Measurements from ENCODE around the gene PMEL. TPM values are rescaled to one million over a fixed set of nuclear protein-coding genes. Genes with fewer than 3 reads are reported as not detected.
A peak's percentile ranks its signal among the peaks of the same experiment; 100 is the strongest.

PMEL gene
- 1 to 10 TPM; 1.2 to 2.4 (median 2.1) TPM for total RNA-seq
- 1 to 10 TPM; 2.6 to 3.5 TPM for polyA plus RNA-seq

DNA sequence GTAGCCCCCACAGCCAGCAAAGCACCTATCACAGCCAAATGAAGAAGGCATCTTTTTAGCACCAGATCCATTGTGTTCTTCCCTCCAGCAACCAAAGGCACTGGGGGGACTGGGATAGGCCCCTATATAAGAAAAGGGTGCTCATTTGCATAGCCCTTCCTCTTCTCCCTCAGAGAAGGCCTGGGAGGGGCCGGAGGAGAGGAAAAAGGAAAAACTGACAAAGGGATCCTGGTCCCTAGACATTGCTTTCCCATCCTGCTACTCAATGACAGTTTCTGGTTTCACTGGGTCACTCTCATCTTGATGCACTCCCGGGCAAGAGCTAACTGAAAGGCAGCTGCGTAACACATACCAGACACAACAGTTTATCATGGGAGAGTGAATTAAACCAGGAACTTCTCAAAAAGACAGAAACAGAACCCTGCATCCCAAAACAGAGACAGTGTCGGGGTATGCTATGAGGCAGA lies at the start of gene PMEL:
TSS of gene PMEL (minus strand) at position 102 of the 467 bp plus-strand sequence. CDS start at position 71, 31 bp downstream.
- FAIRE-seq (no peak), DNase-seq (no peak), ATAC-seq (peak in 3 of 4 donors; percentile 4 to 26 (median 18))
- intact Hi-C loops (cut with DNase I), result no loop called here
- TF ChIP-seq CTCF (IDR thresholded peaks at IDR 0.05), result no peak
- WGBS, 2 donors, result 2 to 15% methylated on average over 3 to 4 of the region's 4 CpGs
- H3K27ac ChIP-seq, result peak within 1 kb of the TSS; percentile 67 to 82 (median 76)
- H3K36me3 ChIP-seq, result no peaks in the 10 kb centered on the region
- no peaks in the 10 kb centered on the region for H3K27me3 ChIP-seq
- H3K4me1 ChIP-seq, result peaks cover 0 to 7% (median 0%) of the 10 kb centered on the region in 3 donors
- no peaks in the 10 kb centered on the region for H3K9me3 ChIP-seq
- H3K4me3 ChIP-seq, result peak within 1 kb of the TSS; percentile 41 to 78 (median 68)

DNA sequence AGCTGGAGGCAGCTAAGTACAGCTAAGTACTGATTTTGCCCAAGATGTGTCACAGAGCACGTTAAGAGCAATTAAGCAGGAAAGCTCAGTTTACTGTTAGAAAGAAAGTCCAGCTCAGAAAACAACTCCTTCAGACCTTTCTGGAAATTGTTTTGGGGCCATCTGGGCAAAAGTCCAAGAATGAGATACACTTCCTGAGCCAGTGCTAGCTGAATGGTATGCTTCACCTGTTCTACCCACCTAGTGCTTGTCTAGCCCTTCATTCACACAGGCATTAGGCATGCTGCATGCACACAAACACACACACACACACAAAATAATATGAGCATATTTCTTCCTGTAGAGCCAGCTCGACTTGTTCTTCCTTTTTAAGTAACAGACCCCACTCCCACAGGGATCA lies 48.4 kb upstream of the PMEL start:
- no peak overlapping the region for H3K4me3 ChIP-seq
- H3K27ac ChIP-seq, result no peak overlapping the region
- H3K9me3 ChIP-seq, result no peaks in the 10 kb centered on the region
- no peak for FAIRE-seq
- peak in 1 of 4 donors; percentile 30 for ATAC-seq
- no peak for DNase-seq
- no peaks in the 10 kb centered on the region for H3K27me3 ChIP-seq
- no peaks in the 10 kb centered on the region for H3K4me1 ChIP-seq
- TF ChIP-seq CTCF (IDR thresholded peaks at IDR 0.05), result no peak
- no peaks in the 10 kb centered on the region for H3K36me3 ChIP-seq
- intact Hi-C loops (cut with DNase I), result no loop called here
- WGBS, 2 donors, result 45 to 55% methylated on average over 2 of the region's 2 CpGs

GRCh38 chr12:56013482-56013881 lies 47.6 kb upstream of the PMEL start:
- intact Hi-C loops (cut with DNase I), result no loop called here
- Histone ChIP-seq H3K4me3 (no peak overlapping the region), H3K27ac (no peak overlapping the region), H3K4me1 (no peaks in the 10 kb centered on the region), H3K36me3 (no peaks in the 10 kb centered on the region), H3K9me3 (no peaks in the 10 kb centered on the region), H3K27me3 (no peaks in the 10 kb centered on the region)
- FAIRE-seq (no peak), DNase-seq (no peak), ATAC-seq (no peak)
- 96 to 97% methylated on average over 5 of the region's 5 CpGs for WGBS, 2 donors
- TF ChIP-seq CTCF (IDR thresholded peaks at IDR 0.05), result no peak

DNA sequence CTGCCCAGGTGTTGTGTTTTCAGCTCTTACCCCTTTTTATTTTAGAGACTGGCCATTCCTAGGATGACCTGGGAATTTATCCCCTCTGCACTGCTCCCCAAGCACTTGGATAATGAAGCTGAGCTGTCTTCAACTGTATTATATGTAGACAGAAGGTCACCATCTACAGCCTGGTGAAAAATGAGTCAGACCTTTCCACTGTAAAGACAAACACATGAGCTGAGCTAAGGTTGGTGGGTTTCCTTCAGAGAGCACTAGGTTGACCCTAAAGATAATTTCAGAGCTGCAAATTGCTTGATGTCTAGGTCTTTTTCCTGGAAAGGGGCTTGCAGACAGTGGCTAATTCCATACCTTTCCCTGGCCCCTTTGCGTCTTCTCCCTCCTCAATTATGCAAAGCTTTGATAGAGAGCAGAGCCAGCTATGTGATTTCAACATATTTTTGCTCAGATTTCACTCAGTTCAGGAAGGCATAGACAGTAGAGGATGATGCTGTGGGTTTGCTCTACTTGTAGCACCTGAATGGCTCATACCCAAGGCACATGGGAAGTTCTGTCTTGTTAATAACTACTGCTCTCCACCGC lies 45.8 kb upstream of the PMEL start:
- Histone ChIP-seq H3K4me3 (no peak overlapping the region), H3K4me1 (no peaks in the 10 kb centered on the region), H3K27ac (no peak overlapping the region), H3K9me3 (no peaks in the 10 kb centered on the region), H3K36me3 (no peaks in the 10 kb centered on the region), H3K27me3 (no peaks in the 10 kb centered on the region)
- ATAC-seq (no peak), FAIRE-seq (no peak), DNase-seq (no peak)
- no peak for TF ChIP-seq CTCF (IDR thresholded peaks at IDR 0.05)
- 87 to 88% methylated on average over 2 of the region's 2 CpGs for WGBS, 2 donors
- intact Hi-C loops (cut with DNase I), result no loop called here

DNA sequence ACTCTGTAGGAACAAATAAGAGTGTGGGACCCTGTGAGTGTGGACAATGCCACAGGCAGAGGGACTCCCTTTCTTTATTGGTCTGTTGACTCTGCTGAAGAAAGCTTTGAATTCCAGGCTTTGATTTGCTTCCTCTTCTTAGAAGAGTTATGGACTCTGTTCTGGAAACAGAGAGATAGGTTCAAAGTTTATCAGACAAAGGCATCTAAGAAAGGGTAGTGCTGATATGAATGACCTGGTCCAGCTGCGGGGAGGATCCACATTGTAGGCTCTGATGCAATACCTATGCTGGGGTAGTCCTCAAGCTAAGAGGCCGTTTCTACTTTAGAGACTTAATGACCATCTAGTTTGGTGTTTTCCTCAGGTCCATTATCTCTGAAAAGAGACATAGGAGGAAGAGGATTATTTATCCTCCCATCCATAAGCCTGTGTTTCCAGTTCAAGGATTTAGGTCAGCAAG lies 44.3 kb upstream of the PMEL start:
- 58 to 59% methylated on average over 2 of the region's 2 CpGs for WGBS, 2 donors
- intact Hi-C loops (cut with DNase I), result no loop called here
- H3K36me3 ChIP-seq, result no peaks in the 10 kb centered on the region
- H3K4me1 ChIP-seq, result no peaks in the 10 kb centered on the region
- DNase-seq (no peak), ATAC-seq (no peak), FAIRE-seq (no peak)
- no peak overlapping the region for H3K4me3 ChIP-seq
- TF ChIP-seq CTCF (IDR thresholded peaks at IDR 0.05), result no peak
- no peaks in the 10 kb centered on the region for H3K9me3 ChIP-seq
- H3K27ac ChIP-seq, result no peak overlapping the region
- H3K27me3 ChIP-seq, result no peaks in the 10 kb centered on the region

Measured in pancreas (tissue), 10 donors.